ENCODE data around the gene ZBTB46. TPM values are rescaled to one million over a fixed set of nuclear protein-coding genes. Genes with fewer than 3 reads are reported as not detected.
A peak's percentile ranks its signal among the peaks of the same experiment; 100 is the strongest.

ZBTB46 gene
- total RNA-seq, 1 donor from 2014 or later = 39.5 TPM

DNA sequence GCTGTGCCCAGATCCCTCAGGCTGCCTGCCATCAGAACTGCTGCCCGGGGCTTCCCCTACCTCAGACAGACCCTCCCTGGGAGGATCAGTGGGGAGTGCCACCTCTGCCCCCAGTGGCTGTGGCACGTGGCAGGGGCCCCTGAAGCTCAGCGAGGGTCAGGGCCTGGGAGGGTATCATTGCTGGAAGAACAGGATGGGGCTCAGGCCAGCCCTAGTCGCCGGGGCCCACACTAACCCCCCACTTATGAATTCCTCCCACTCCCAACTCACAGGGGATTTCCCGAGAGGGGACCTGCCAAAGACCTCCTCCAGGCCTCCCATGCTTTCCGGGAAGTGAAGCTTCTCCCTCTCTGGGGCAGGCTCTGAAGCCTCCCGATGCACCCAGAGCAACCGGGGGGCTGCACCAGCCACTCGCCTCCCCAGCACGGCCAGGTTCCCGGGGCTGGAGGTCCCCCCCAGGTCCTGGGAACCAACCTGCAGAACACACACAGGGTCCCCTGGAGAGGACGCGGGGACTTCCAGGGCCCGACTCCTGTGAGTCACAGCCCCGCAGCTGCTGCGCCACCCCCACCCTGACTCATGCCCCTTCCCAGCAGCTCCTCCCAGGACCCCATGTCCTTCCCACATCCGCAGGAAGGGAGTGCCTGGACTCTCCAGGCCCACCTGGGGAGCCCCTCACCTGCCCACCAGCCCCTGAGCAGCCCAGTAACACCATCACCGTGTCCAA, 132.2 kb downstream of the ZBTB46 start:
- H3K27ac ChIP-seq = peak overlapping the region; percentile 64 to 78
- intact Hi-C loops (cut with DNase I) = loop anchor here (5.0 kb wide), 1 partner anchor 37 kb away; no protein-coding TSS in a partner anchor
- peaks cover 16 to 18% of the 10 kb centered on the region in 2 donors for H3K4me1 ChIP-seq
- peak in 1 of 2 donors; percentile 82 for DNase-seq (ENCODE audit: low spot score in 2 of 2)
- H3K27me3 ChIP-seq = no peaks in the 10 kb centered on the region
- TF ChIP-seq, protein P1, sequence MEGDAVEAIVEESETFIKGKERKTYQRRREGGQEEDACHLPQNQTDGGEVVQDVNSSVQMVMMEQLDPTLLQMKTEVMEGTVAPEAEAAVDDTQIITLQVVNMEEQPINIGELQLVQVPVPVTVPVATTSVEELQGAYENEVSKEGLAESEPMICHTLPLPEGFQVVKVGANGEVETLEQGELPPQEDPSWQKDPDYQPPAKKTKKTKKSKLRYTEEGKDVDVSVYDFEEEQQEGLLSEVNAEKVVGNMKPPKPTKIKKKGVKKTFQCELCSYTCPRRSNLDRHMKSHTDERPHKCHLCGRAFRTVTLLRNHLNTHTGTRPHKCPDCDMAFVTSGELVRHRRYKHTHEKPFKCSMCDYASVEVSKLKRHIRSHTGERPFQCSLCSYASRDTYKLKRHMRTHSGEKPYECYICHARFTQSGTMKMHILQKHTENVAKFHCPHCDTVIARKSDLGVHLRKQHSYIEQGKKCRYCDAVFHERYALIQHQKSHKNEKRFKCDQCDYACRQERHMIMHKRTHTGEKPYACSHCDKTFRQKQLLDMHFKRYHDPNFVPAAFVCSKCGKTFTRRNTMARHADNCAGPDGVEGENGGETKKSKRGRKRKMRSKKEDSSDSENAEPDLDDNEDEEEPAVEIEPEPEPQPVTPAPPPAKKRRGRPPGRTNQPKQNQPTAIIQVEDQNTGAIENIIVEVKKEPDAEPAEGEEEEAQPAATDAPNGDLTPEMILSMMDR (IDR thresholded peaks at IDR 0.05) = no peak
- H3K9me3 ChIP-seq = no peaks in the 10 kb centered on the region
- H3K4me3 ChIP-seq = no peak overlapping the region
- peaks cover 15 to 41% of the 10 kb centered on the region in 2 donors for H3K36me3 ChIP-seq

DNA sequence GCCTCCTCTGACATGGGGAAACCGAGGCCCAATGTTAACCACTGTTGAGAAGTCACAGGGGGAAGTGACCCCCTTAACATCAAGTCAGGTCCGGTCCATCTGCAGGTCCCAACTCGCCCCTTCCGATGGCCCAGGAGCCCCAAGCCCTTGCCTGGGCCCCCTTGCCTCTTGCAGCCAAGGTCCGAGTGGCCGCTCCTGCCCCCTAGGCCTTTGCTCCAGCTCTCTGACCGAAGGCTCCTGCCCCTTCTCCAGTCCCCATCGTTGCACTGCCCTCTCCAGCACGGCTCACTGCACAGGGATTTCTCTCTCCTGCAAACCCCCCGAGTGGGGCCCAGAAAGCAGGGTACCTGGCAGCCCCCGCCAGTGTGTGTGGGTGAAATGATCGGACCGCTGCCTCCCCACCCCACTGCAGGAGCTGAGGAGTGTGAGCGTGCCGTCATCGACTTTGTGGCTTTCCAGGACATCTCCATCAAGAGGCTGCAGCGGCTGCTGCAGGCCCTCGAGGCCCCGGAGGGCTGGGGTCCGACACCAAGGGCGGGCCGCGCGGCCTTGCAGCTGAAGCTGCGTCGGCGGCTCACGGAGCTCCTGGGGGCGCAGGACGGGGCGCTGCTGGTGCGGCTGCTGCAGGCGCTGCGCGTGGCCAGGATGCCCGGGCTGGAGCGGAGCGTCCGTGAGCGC, 133.1 kb downstream of the ZBTB46 start:
- TF ChIP-seq, protein P1 (IDR thresholded peaks at IDR 0.05) = no peak
- peaks cover 16 to 18% of the 10 kb centered on the region in 2 donors for H3K4me1 ChIP-seq
- H3K9me3 ChIP-seq = no peaks in the 10 kb centered on the region
- H3K27me3 ChIP-seq = no peaks in the 10 kb centered on the region
- peaks cover 9 to 38% of the 10 kb centered on the region in 2 donors for H3K36me3 ChIP-seq
- H3K4me3 ChIP-seq = no peak overlapping the region
- peak in 1 of 2 donors; percentile 61 for DNase-seq (ENCODE audit: low spot score in 2 of 2)
- intact Hi-C loops (cut with DNase I) = loop anchor here (5.0 kb wide), 1 partner anchor 36 kb away; no protein-coding TSS in a partner anchor
- no peak overlapping the region for H3K27ac ChIP-seq

DNA sequence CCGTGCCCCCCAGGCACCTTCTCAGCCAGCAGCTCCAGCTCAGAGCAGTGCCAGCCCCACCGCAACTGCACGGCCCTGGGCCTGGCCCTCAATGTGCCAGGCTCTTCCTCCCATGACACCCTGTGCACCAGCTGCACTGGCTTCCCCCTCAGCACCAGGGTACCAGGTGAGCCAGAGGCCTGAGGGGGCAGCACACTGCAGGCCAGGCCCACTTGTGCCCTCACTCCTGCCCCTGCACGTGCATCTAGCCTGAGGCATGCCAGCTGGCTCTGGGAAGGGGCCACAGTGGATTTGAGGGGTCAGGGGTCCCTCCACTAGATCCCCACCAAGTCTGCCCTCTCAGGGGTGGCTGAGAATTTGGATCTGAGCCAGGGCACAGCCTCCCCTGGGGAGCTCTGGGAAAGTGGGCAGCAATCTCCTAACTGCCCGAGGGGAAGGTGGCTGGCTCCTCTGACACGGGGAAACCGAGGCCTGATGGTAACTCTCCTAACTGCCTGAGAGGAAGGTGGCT, 133.7 kb downstream of the ZBTB46 start:
- peak overlapping the region in 1 of 2 donors; percentile 52 for H3K4me3 ChIP-seq
- no peaks in the 10 kb centered on the region for H3K9me3 ChIP-seq
- H3K27me3 ChIP-seq = no peaks in the 10 kb centered on the region
- peaks cover 9 to 38% of the 10 kb centered on the region in 2 donors for H3K36me3 ChIP-seq
- H3K4me1 ChIP-seq = peaks cover 16 to 18% of the 10 kb centered on the region in 2 donors
- intact Hi-C loops (cut with DNase I) = loop anchor here (5.0 kb wide), 1 partner anchor 35 kb away; no protein-coding TSS in a partner anchor
- H3K27ac ChIP-seq = no peak overlapping the region
- no peak for DNase-seq (ENCODE audit: low spot score in 2 of 2)
- TF ChIP-seq, protein P1 (IDR thresholded peaks at IDR 0.05) = no peak

DNA sequence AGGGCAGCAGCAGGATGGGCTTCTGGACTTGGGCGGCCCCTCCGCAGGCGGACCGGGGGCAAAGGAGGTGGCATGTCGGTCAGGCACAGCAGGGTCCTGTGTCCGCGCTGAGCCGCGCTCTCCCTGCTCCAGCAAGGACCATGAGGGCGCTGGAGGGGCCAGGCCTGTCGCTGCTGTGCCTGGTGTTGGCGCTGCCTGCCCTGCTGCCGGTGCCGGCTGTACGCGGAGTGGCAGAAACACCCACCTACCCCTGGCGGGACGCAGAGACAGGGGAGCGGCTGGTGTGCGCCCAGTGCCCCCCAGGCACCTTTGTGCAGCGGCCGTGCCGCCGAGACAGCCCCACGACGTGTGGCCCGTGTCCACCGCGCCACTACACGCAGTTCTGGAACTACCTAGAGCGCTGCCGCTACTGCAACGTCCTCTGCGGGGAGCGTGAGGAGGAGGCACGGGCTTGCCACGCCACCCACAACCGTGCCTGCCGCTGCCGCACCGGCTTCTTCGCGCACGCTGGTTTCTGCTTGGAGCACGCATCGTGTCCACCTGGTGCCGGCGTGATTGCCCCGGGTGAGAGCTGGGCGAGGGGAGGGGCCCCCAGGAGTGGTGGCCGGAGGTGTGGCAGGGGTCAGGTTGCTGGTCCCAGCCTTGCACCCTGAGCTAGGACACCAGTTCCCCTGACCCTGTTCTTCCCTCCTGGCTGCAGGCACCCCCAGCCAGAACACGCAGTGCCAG, 134.3 kb downstream of the ZBTB46 start, which contains the start of gene TNFRSF6B:
TNFRSF6B (plus strand) TSS at position 25 of the 729 bp plus-strand sequence; CDS start at position 141, 116 bp downstream.
- H3K4me3 ChIP-seq = peak within 1 kb of the TSS in 1 of 2 donors; percentile 52
- peak within 1 kb of the TSS; percentile 15 to 24 for H3K27ac ChIP-seq
- H3K27me3 ChIP-seq = no peaks in the 10 kb centered on the region
- peaks cover 16 to 18% of the 10 kb centered on the region in 2 donors for H3K4me1 ChIP-seq
- TF ChIP-seq, protein P1 (IDR thresholded peaks at IDR 0.05) = no peak
- no peak for DNase-seq (ENCODE audit: low spot score in 2 of 2)
- intact Hi-C loops (cut with DNase I) = loop anchor here (5.0 kb wide), 1 partner anchor 34 kb away; no protein-coding TSS in a partner anchor
- peaks cover 9 to 38% of the 10 kb centered on the region in 2 donors for H3K36me3 ChIP-seq
- no peaks in the 10 kb centered on the region for H3K9me3 ChIP-seq

DNA sequence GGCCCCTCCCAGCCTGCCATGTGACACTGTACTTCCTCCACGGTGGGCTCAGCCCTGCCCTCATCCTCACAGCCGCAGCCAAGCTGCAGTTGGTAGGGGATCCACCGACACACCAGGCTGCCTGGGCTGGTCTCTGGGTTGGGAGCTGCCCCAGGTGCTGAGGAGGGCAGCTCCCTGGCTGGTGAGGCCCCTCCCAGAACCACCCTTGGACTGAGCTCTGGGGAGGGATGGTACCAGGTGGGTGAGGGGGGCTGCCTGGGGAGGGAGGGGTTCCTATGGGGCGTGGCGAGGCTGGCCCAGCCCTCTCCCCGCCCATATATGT, 134.8 kb downstream of the ZBTB46 start:
- peak overlapping the region in 1 of 2 donors; percentile 15 for H3K27ac ChIP-seq
- peak overlapping the region in 1 of 2 donors; percentile 52 for H3K4me3 ChIP-seq
- no peaks in the 10 kb centered on the region for H3K27me3 ChIP-seq
- DNase-seq (ENCODE audit: low spot score in 2 of 2) = no peak
- H3K36me3 ChIP-seq = peaks cover 9 to 34% of the 10 kb centered on the region in 2 donors
- intact Hi-C loops (cut with DNase I) = loop anchor here (5.0 kb wide), 1 partner anchor 34 kb away; no protein-coding TSS in a partner anchor
- peaks cover 16 to 18% of the 10 kb centered on the region in 2 donors for H3K4me1 ChIP-seq
- TF ChIP-seq, protein P1 (IDR thresholded peaks at IDR 0.05) = no peak
- H3K9me3 ChIP-seq = no peaks in the 10 kb centered on the region
